ENCODE data around the gene PUSL1. TPM values are rescaled to one million over a fixed set of nuclear protein-coding genes. Genes with fewer than 3 reads are reported as not detected.

Gene PUSL1
- total RNA-seq, 1 donor from 2014 or later, result 46.5 TPM

- no peak for TF ChIP-seq CTCF (conservative IDR thresholded peaks at IDR 0.05; ENCODE audit: low read depth, low read length)
These were observed 27.4 kb downstream of the PUSL1 start for GRCh38 chr1:1335792-1336248.

GRCh38 chr1:1336446-1336845 lies 28.0 kb downstream of the PUSL1 start:
- H3K4me3 ChIP-seq (ENCODE audit: low read depth, low read length), result no peak overlapping the region
- no peak for TF ChIP-seq CTCF (conservative IDR thresholded peaks at IDR 0.05; ENCODE audit: low read depth, low read length)
- no peak for DNase-seq (ENCODE audit: low read depth)

More at GRCh38 chr1:1335792-1336248, 27.4 kb downstream of the PUSL1 start:
- DNase-seq (ENCODE audit: low read depth), result no peak
- no peak overlapping the region for H3K4me3 ChIP-seq (ENCODE audit: low read depth, low read length)

- no peak for DNase-seq (ENCODE audit: low read depth)
- no peak for TF ChIP-seq CTCF (conservative IDR thresholded peaks at IDR 0.05; ENCODE audit: low read depth, low read length)
- H3K4me3 ChIP-seq (ENCODE audit: low read depth, low read length), result no peak overlapping the region
These were observed 28.8 kb downstream of the PUSL1 start for GRCh38 chr1:1336931-1337792.

DNA sequence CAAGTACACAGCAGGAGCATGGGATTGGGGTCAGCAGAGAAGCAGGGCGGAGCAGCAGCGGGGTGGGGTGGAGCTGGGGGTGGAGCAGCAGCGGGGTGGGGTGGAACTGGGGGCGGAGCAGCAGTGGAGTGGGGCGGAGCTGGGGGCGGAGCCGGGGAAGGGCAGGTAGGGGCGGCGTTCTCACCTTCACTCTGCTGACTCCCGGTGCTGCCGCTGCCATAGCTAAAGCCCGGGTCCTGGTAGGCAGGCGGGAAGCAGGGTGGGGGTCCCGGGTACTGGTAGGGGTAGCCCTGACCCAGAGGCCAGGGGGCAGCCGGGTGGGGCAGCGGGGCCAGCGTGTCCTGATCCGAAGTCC lies 29.4 kb downstream of the PUSL1 start:
- H3K4me3 ChIP-seq (ENCODE audit: low read depth, low read length), result no peak overlapping the region
- TF ChIP-seq CTCF (conservative IDR thresholded peaks at IDR 0.05; ENCODE audit: low read depth, low read length), result no peak
- DNase-seq (ENCODE audit: low read depth), result no peak

DNA sequence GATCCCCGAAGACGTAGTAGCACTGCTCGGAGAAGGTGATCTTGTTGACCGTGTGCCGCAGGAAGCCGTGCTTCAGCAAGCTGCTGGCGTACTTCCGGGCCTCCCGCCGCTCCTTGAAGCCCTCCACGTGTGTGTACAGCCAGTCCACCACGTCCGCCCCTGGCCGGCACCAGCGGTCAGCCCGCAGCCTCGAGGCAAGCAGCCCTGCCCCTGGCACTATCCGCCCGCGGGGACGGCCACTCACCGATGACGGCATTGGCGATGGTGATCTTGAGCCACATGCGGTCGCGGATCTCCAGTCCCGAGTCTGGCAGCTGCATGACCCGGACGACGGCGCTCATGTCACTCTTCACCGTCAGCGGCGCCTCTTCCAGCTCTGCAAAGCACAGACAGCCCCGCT lies 29.9 kb downstream of the PUSL1 start:
- no peak overlapping the region for H3K4me3 ChIP-seq (ENCODE audit: low read depth, low read length)
- no peak for TF ChIP-seq CTCF (conservative IDR thresholded peaks at IDR 0.05; ENCODE audit: low read depth, low read length)
- DNase-seq (ENCODE audit: low read depth), result no peak

- no peak for TF ChIP-seq CTCF (conservative IDR thresholded peaks at IDR 0.05; ENCODE audit: low read depth, low read length)
- H3K4me3 ChIP-seq (ENCODE audit: low read depth, low read length), result no peak overlapping the region
- DNase-seq (ENCODE audit: low read depth), result no peak
These were observed 31.8 kb downstream of the PUSL1 start for GRCh38 chr1:1340185-1340584.

Measured in epithelial cell of proximal tubule (primary cell).